Astrocyte (in vitro differentiated cells and primary cell): ENCODE results near the gene ALLC. TPM values are rescaled to one million over a fixed set of nuclear protein-coding genes. Genes with fewer than 3 reads are reported as not detected.

Experiments used
- DNase-seq: peaks from one replicate; pipeline ENCODE4 v3.0.0-alpha.2; 2010; ENCODE audit warnings: low read depth
- FAIRE-seq: peaks from 2 replicates; lab custom pipeline; 2011; peaks lifted over from hg19 to GRCh38; lab: Jason Lieb, UNC
- H2AFZ ChIP-seq: 2 replicates; pipeline ENCODE4 v1.6.0; 2012; ENCODE audit warnings: low read depth, low read length, inconsistent platforms
- H3K27ac ChIP-seq: 2 replicates; pipeline ENCODE4 v1.5.1; 2011; ENCODE audit warnings: low read depth, low read length, inconsistent platforms
- H3K27me3 ChIP-seq: 2 replicates; pipeline ENCODE4 v1.6.0; 2011; ENCODE audit warnings: low read length, inconsistent platforms; ENCODE audit not compliant: insufficient read depth
- H3K36me3 ChIP-seq: 2 replicates; pipeline ENCODE4 v1.5.1; 2011; ENCODE audit warnings: low read length, inconsistent platforms; ENCODE audit not compliant: insufficient read depth
- H3K4me1 ChIP-seq: 2 replicates; pipeline ENCODE4 v1.5.1; 2011; ENCODE audit warnings: low read length, inconsistent platforms; ENCODE audit not compliant: insufficient read depth
- H3K4me2 ChIP-seq: 2 replicates; pipeline ENCODE4 v1.6.0; 2012; ENCODE audit warnings: low read length, inconsistent platforms
- H3K4me3 ChIP-seq: 2 replicates; pipeline ENCODE4 v1.5.1; 2011; ENCODE audit warnings: low read depth, mild to moderate bottlenecking, low read length, inconsistent platforms; ENCODE audit not compliant: insufficient read depth
- H3K79me2 ChIP-seq: 2 replicates; pipeline ENCODE4 v1.6.0; 2012; ENCODE audit warnings: mild to moderate bottlenecking, low read length, inconsistent platforms; ENCODE audit not compliant: insufficient read depth
- H3K9ac ChIP-seq: 2 replicates; pipeline ENCODE4 v1.6.0; 2012; ENCODE audit warnings: mild to moderate bottlenecking, low read length, inconsistent platforms
- H3K9me3 ChIP-seq: 2 replicates; pipeline ENCODE4 v1.5.1; 2012; ENCODE audit warnings: low read depth, mild to moderate bottlenecking, low read length, inconsistent platforms; ENCODE audit not compliant: insufficient read depth
- H4K20me1 ChIP-seq: 2 replicates; pipeline ENCODE4 v1.6.0; 2012; ENCODE audit warnings: low read length, inconsistent platforms; ENCODE audit not compliant: insufficient read depth
- H3K27ac Mint-ChIP-seq: one replicate; pipeline ENCODE4 v1.8.0; 2021; ENCODE audit warnings: mild to moderate bottlenecking, mixed read lengths; ENCODE audit not compliant: unreplicated experiment
- H3K27me3 Mint-ChIP-seq: one replicate; pipeline ENCODE4 v1.8.0; 2021; ENCODE audit warnings: low read depth, mixed read lengths; ENCODE audit not compliant: unreplicated experiment
- H3K36me3 Mint-ChIP-seq: one replicate; pipeline ENCODE4 v1.8.0; 2021; ENCODE audit warnings: low read depth, mixed read lengths; ENCODE audit not compliant: unreplicated experiment
- H3K4me1 Mint-ChIP-seq: one replicate; pipeline ENCODE4 v1.8.0; 2021; ENCODE audit warnings: low read depth, mixed read lengths; ENCODE audit not compliant: unreplicated experiment
- H3K4me3 Mint-ChIP-seq: one replicate; pipeline ENCODE4 v1.8.0; 2021; ENCODE audit warnings: mild to moderate bottlenecking, moderate library complexity, mixed read lengths; ENCODE audit not compliant: unreplicated experiment
- H3K9me3 Mint-ChIP-seq: one replicate; pipeline ENCODE4 v1.8.0; 2021; ENCODE audit warnings: mild to moderate bottlenecking, mixed read lengths; ENCODE audit not compliant: unreplicated experiment
- EZH2 ChIP-seq: IDR thresholded peaks from 2 replicates; pipeline ENCODE4 v1.6.1; 2012; ENCODE audit warnings: mild to moderate bottlenecking, low read length, inconsistent platforms; ENCODE audit not compliant: insufficient read depth
- total RNA-seq: library from RNA; stranded (reverse); gene quantifications from 2 replicates; pipeline ENCODE4 v1.2.1, GENCODE V29; 2021
- TF ChIP-seq, protein P1 (sequence below): IDR thresholded peaks from 2 replicates; pipeline ENCODE4 v1.5.1; 2011; ENCODE audit warnings: low read depth, mild to moderate bottlenecking, inconsistent platforms, low read length, moderate library complexity; ENCODE audit not compliant: insufficient read depth

Gene ALLC
- total RNA-seq, 1 donor from 2014 or later = not detected

DNA sequence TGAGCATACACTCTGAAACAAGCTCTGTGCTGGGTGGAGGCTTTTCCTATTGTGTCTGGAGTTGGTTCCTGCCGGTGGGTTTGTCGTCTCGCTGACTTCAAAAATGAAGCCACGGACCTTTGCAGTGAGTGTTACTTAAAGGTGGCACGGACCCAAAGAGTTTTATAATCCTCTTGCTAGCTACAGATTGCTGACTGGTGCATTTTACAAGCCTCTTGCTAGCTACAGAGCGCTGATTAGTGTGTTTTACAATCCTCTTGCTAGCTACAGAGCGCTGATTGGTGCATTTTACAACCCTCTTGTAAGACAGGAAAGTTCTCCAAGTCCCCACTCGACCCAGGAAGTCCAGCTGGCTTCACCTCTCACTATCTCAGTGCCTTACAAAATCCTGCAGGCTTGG, 60.7 kb downstream of the ALLC start:
- Mint-ChIP-seq H3K4me1 (no peaks in the 10 kb centered on the region), H3K36me3 (peaks cover 2% of the 10 kb centered on the region), H3K4me3 (no peak overlapping the region), H3K27me3 (peaks cover 4% of the 10 kb centered on the region), H3K9me3 (peaks cover 8% of the 10 kb centered on the region), H3K27ac (no peak overlapping the region)
- DNase-seq = no peak
- H3K4me1 ChIP-seq = no peaks in the 10 kb centered on the region
- TF ChIP-seq, protein P1, sequence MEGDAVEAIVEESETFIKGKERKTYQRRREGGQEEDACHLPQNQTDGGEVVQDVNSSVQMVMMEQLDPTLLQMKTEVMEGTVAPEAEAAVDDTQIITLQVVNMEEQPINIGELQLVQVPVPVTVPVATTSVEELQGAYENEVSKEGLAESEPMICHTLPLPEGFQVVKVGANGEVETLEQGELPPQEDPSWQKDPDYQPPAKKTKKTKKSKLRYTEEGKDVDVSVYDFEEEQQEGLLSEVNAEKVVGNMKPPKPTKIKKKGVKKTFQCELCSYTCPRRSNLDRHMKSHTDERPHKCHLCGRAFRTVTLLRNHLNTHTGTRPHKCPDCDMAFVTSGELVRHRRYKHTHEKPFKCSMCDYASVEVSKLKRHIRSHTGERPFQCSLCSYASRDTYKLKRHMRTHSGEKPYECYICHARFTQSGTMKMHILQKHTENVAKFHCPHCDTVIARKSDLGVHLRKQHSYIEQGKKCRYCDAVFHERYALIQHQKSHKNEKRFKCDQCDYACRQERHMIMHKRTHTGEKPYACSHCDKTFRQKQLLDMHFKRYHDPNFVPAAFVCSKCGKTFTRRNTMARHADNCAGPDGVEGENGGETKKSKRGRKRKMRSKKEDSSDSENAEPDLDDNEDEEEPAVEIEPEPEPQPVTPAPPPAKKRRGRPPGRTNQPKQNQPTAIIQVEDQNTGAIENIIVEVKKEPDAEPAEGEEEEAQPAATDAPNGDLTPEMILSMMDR = no peak
- H3K27me3 ChIP-seq = no peaks in the 10 kb centered on the region
- H3K4me2 ChIP-seq = no peak overlapping the region
- H4K20me1 ChIP-seq = no peaks in the 10 kb centered on the region
- H3K36me3 ChIP-seq = no peaks in the 10 kb centered on the region
- no peak overlapping the region for H2AFZ ChIP-seq
- H3K79me2 ChIP-seq = no peaks in the 10 kb centered on the region
- H3K9ac ChIP-seq = no peak overlapping the region
- no peak overlapping the region for H3K4me3 ChIP-seq
- no peak for FAIRE-seq
- no peaks in the 10 kb centered on the region for H3K9me3 ChIP-seq
- no peak overlapping the region for H3K27ac ChIP-seq

GRCh38 chr2:3725002-3725401, 67.0 kb downstream of the ALLC start:
- Histone ChIP-seq H3K79me2 (no peaks in the 10 kb centered on the region), H3K27me3 (peaks cover 5% of the 10 kb centered on the region), H3K4me2 (no peak overlapping the region), H3K4me1 (peaks cover 5% of the 10 kb centered on the region), H3K27ac (no peak overlapping the region), H4K20me1 (no peaks in the 10 kb centered on the region), H3K4me3 (no peak overlapping the region), H3K36me3 (no peaks in the 10 kb centered on the region), H2AFZ (no peak overlapping the region), H3K9me3 (no peaks in the 10 kb centered on the region), H3K9ac (no peak overlapping the region)
- no peak for DNase-seq
- no peak overlapping the region for H3K4me3 Mint-ChIP-seq
- no peak overlapping the region for H3K27ac Mint-ChIP-seq
- TF ChIP-seq, protein P1 = no peak
- TF ChIP-seq EZH2 = no peak
- H3K27me3 Mint-ChIP-seq = peaks cover 20% of the 10 kb centered on the region
- FAIRE-seq = no peak
- peaks cover 2% of the 10 kb centered on the region for H3K36me3 Mint-ChIP-seq
- no peaks in the 10 kb centered on the region for H3K4me1 Mint-ChIP-seq
- H3K9me3 Mint-ChIP-seq = peaks cover 8% of the 10 kb centered on the region

DNA sequence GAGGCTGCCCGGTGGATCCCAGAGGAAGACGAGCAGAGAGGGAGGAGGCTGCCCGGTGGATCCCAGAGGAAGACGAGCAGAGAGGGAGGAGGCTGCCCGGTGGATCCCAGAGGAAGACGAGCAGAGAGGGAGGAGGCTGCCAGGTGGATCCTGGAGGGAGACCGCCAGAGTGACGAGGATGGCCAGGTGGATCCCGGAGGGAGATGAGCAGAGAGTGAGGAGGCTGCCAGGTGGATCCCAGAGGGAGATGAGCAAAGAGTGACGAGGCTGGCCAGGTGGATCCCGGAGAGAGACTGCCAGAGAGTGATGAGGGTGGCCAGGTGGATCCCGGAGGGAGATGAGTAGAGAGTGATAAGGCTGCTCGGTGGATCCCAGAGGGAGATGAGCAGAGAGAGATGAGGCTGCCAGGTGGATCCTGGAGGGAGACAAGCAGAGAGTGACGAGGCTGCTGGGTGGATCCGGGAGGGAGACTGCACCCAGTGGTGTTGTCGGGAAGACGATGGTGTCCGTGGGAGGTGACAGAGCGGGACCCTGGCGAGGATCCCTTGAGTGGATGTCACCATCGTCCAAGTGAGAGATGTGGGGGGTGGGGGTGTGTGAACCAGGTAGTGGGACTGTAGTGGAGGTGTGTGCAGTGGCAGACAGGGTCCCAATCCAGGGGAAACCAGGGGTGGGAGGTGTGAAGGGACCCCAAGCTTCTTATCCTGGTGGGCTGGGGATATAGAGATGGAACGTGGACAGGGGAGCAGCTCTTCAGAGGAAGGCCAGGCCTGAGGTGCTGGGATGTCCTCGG, 67.7 kb downstream of the ALLC start:
- Histone ChIP-seq H3K27ac (no peak overlapping the region), H4K20me1 (no peaks in the 10 kb centered on the region), H3K4me1 (peaks cover 5% of the 10 kb centered on the region), H3K4me3 (no peak overlapping the region), H3K36me3 (no peaks in the 10 kb centered on the region), H3K79me2 (no peaks in the 10 kb centered on the region), H3K9ac (no peak overlapping the region), H3K4me2 (no peak overlapping the region), H3K9me3 (no peaks in the 10 kb centered on the region), H2AFZ (no peak overlapping the region), H3K27me3 (peaks cover 5% of the 10 kb centered on the region)
- peaks cover 20% of the 10 kb centered on the region for H3K27me3 Mint-ChIP-seq
- no peak for FAIRE-seq
- H3K4me1 Mint-ChIP-seq = no peaks in the 10 kb centered on the region
- H3K9me3 Mint-ChIP-seq = peaks cover 5% of the 10 kb centered on the region
- no peak for TF ChIP-seq EZH2
- TF ChIP-seq, protein P1 = no peak
- H3K27ac Mint-ChIP-seq = no peak overlapping the region
- H3K4me3 Mint-ChIP-seq = no peak overlapping the region
- H3K36me3 Mint-ChIP-seq = peaks cover 2% of the 10 kb centered on the region
- no peak for DNase-seq
